ENCODE measurements around the gene TOLLIP.

TOLLIP gene

DNA sequence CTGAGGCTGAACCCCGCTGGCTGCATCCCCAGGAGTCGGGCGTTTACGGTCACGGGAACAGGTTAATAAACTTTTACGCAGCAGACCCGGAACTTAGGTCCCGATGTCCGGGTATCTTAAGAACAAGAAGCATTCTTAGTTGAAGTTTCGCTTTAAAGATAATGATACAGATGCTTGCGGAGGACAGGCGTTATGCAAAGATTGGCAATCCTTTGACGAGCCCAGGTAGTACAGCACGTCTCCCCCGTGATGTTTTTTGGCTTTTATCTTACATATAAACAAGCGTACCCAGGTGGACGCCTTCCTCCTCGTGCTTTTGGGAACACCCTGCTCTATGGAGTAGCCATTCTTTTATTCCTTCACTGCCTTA is 871 bp upstream of the TOLLIP start:
- H3K79me2 ChIP-seq = peaks cover 23% of the 10 kb centered on the region
- H2AFZ ChIP-seq = peak overlapping the region; percentile 81
- peak overlapping the region; percentile 82 for H3K4me2 ChIP-seq (ENCODE audit: low read length)
- H3K4me3 ChIP-seq (ENCODE audit: low read depth, low read length) = peak overlapping the region; percentile 54
- no peaks in the 10 kb centered on the region for H3K36me3 ChIP-seq (ENCODE audit: control insufficient read depth, insufficient read depth, low read length)
- peak overlapping the region; percentile 61 for H3K27ac ChIP-seq
- H3K27me3 ChIP-seq (ENCODE audit: control insufficient read depth, insufficient read depth, low read length) = no peaks in the 10 kb centered on the region
- no peaks in the 10 kb centered on the region for H3K4me1 ChIP-seq
- TF ChIP-seq, protein P1, sequence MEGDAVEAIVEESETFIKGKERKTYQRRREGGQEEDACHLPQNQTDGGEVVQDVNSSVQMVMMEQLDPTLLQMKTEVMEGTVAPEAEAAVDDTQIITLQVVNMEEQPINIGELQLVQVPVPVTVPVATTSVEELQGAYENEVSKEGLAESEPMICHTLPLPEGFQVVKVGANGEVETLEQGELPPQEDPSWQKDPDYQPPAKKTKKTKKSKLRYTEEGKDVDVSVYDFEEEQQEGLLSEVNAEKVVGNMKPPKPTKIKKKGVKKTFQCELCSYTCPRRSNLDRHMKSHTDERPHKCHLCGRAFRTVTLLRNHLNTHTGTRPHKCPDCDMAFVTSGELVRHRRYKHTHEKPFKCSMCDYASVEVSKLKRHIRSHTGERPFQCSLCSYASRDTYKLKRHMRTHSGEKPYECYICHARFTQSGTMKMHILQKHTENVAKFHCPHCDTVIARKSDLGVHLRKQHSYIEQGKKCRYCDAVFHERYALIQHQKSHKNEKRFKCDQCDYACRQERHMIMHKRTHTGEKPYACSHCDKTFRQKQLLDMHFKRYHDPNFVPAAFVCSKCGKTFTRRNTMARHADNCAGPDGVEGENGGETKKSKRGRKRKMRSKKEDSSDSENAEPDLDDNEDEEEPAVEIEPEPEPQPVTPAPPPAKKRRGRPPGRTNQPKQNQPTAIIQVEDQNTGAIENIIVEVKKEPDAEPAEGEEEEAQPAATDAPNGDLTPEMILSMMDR (IDR thresholded peaks at IDR 0.05) = no peak
- no peak overlapping the region for H3K9ac ChIP-seq
- no peaks in the 10 kb centered on the region for H3K9me3 ChIP-seq (ENCODE audit: control insufficient read depth, low read length)

DNA sequence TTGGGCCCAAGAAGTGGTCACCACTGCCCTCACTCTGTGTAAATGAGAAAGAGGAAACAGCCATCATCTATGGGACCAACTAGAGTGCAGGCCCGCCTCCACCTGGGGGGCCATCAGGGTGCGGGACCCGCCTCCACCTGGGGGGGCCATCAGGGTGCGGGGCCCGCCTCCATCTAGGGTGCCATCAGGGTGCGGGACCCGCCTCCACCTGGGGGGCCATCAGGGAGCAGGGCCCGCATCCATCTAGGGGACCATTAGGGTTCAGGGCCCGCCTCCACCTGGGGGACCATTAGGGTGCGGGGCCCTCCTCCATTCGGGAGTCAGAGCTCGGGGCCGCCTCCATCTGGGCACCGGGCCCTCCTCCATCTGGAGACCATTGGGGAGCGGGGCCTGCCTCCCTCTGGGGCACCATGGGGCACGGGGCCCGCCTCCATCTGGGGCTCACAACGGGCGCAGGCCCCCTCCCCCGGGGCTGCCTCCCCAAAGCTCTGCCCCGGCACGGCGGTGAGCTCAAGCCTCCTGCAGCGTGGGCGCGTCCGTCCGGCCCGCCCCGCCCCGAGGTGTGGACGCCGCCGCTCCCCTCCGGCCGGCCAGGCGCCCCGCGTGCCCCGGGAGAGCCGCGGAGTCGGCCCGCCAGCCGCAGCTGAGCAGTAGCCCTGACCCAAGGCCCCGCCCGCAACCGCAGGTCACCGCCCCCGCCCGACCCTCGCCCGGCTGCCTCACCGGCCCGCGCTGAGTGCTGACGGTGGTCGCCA is 512 bp downstream of the TOLLIP start:
- peaks cover 28% of the 10 kb centered on the region for H3K79me2 ChIP-seq
- TF ChIP-seq, protein P1 (IDR thresholded peaks at IDR 0.05) = no peak
- H3K4me1 ChIP-seq = no peaks in the 10 kb centered on the region
- no peak overlapping the region for H3K27ac ChIP-seq
- peak overlapping the region; percentile 66 for H2AFZ ChIP-seq
- H3K4me2 ChIP-seq (ENCODE audit: low read length) = peak overlapping the region; percentile 73
- H3K36me3 ChIP-seq (ENCODE audit: control insufficient read depth, insufficient read depth, low read length) = no peaks in the 10 kb centered on the region
- H3K27me3 ChIP-seq (ENCODE audit: control insufficient read depth, insufficient read depth, low read length) = no peaks in the 10 kb centered on the region
- no peaks in the 10 kb centered on the region for H3K9me3 ChIP-seq (ENCODE audit: control insufficient read depth, low read length)
- no peak overlapping the region for H3K9ac ChIP-seq
- peak overlapping the region; percentile 57 for H3K4me3 ChIP-seq (ENCODE audit: low read depth, low read length)

DNA sequence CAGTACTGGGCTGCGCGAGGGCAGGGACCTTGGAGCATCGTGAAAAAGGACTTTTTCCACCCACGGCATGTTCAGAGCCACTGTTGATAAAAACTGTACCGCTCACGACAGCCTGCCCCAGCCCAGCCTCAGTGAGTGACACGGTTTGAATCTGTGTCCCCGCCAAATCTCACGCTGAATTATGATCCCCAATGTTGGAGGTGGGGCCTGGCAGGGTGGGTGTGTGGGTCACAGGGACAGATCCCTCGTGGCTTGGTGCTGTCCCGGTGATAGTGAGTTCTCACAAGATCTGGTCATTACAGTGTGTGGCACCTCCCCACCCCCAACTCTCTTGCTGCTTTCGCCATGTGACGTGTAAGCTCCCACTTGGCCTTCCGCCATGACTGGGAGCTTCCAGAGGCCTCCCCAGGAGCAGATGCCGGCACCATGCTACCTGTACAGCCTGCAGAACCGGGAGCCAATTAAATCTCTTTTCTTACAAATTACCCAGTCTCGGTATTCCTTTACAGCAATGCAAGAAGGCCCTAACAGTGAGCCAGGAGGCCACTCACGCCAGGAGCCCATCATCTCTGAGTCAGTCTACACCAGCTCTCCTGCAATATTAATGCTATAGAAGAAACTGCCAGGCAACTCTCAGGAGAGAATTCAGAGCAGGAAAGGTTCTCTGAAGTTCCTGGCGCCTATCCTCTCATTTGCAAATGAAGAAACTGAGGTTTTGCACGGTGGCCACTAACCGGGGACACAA is 1.3 kb downstream of the TOLLIP start:
- peaks cover 32% of the 10 kb centered on the region for H3K79me2 ChIP-seq
- no peaks in the 10 kb centered on the region for H3K36me3 ChIP-seq (ENCODE audit: control insufficient read depth, insufficient read depth, low read length)
- H3K27me3 ChIP-seq (ENCODE audit: control insufficient read depth, insufficient read depth, low read length) = no peaks in the 10 kb centered on the region
- peak overlapping the region; percentile 73 for H3K4me2 ChIP-seq (ENCODE audit: low read length)
- H3K4me1 ChIP-seq = no peaks in the 10 kb centered on the region
- no peak overlapping the region for H3K9ac ChIP-seq
- no peak overlapping the region for H2AFZ ChIP-seq
- no peaks in the 10 kb centered on the region for H3K9me3 ChIP-seq (ENCODE audit: control insufficient read depth, low read length)
- no peak overlapping the region for H3K27ac ChIP-seq
- TF ChIP-seq, protein P1 (IDR thresholded peaks at IDR 0.05) = no peak
- peak overlapping the region; percentile 57 for H3K4me3 ChIP-seq (ENCODE audit: low read depth, low read length)

DNA sequence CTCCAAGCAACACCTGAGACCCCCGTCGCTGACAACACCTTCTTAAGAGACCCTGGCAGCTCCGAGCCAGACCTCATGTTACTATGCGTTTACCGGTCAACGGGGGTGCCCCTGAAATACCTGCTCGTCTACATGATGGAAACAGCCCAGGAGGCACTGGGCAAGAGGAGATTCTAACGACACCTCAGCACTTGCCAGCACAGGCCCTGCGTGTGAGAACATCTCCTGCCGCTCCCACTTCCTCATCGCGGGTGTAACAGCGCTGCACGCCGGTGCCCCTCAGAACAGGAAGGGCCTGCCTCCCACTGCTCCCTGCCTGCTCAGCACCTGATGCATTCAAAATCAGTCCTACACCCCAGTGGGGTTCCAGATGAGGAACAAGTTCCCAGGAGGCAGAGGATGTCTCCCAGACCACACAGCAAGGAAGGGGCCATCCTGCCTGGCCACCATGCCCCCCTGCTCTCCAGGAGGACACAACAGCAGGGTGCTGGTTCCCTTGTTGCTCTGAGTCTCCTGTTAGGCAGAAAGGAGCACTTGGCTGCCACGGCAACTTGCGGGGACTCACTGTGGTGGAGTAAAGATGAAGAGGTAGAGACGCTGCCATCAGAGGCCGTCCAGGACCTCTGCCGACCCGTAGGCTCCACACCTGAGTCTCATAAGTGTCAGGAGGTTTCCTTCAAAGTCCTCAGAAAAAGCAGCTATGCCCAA is 2.1 kb downstream of the TOLLIP start:
- Histone ChIP-seq H3K36me3 (ENCODE audit: control insufficient read depth, insufficient read depth, low read length) (no peaks in the 10 kb centered on the region), H3K9me3 (ENCODE audit: control insufficient read depth, low read length) (no peaks in the 10 kb centered on the region), H3K4me3 (ENCODE audit: low read depth, low read length) (no peak overlapping the region), H3K27ac (no peak overlapping the region), H3K4me2 (ENCODE audit: low read length) (no peak overlapping the region), H3K27me3 (ENCODE audit: control insufficient read depth, insufficient read depth, low read length) (no peaks in the 10 kb centered on the region), H3K9ac (no peak overlapping the region), H3K4me1 (no peaks in the 10 kb centered on the region), H3K79me2 (peaks cover 38% of the 10 kb centered on the region), H2AFZ (no peak overlapping the region)
- TF ChIP-seq, protein P1 (IDR thresholded peaks at IDR 0.05) = no peak

Measured in parathyroid adenoma (tissue), 2 donors.